Measurements from ENCODE around the gene UBE3C. TPM values are rescaled to one million over a fixed set of nuclear protein-coding genes. Genes with fewer than 3 reads are reported as not detected.

The UBE3C gene
- total and polyA plus RNA-seq, 9 of the 15 experiments (the other 6 are each of a cell fraction or from before 2014, with no cell fraction given) = 9.6 to 91.7 (median 75.4) TPM

- no peak; the same call in 1 of the 3 replicates for ATAC-seq
- no TSS peak for BruUV-seq (replicated peaks)
- H3K4me3 ChIP-seq = no peak overlapping the region
- H3K9me1 ChIP-seq (ENCODE audit: control insufficient read depth, insufficient read depth, low read length) = no peaks in the 10 kb centered on the region
- no peaks in the 10 kb centered on the region for H4K20me1 ChIP-seq (replicated peaks; ENCODE audit: control insufficient read depth, insufficient read depth, low read length)
- H3K27ac ChIP-seq (ENCODE audit: extremely low read depth, low read depth, low read length) = no peak overlapping the region
- peak in 3 of 4 experiments; percentile 29 to 37 (median 35) for DNase-seq (ENCODE audit: extremely low read depth in 1 of 4, low spot score in 3 of 4)
- H3K9me3 ChIP-seq (replicated peaks; ENCODE audit: control insufficient read depth, insufficient read depth, low read depth, low read length) = no peaks in the 10 kb centered on the region
- peak overlapping the region in 1 of 2 experiments; percentile 53; a peak in 1 of 4 replicates for H3K9ac ChIP-seq (ENCODE audit: insufficient read depth in 1 of 2, low read depth in 2 of 2, low read length in 2 of 2)
- peak overlapping the region; percentile 69 for H2AFZ ChIP-seq (ENCODE audit: low read depth, low read length)
- H3K27me3 ChIP-seq (ENCODE audit: control insufficient read depth in 2 of 2, insufficient read depth in 2 of 2, low read length in 2 of 2) = peaks cover 6 to 27% of the 10 kb centered on the region in 2 experiments; a peak in 3 of 5 replicates
- ChIA-PET CTCF (ENCODE audit: low intra/inter-chr PET ratio) (no interaction called here), POLR2A (interaction anchor here (1.6 kb wide), 1 partner anchor 12 kb away, joined by 7 read pairs; no protein-coding TSS in a partner anchor)
- H3K4me1 ChIP-seq (replicated peaks in 1 of 2; ENCODE audit: control insufficient read depth in 2 of 2, insufficient read depth in 2 of 2, low read length in 2 of 2) = peaks cover 9 to 15% of the 10 kb centered on the region in 2 experiments; a peak in 4 of 5 replicates
- intact Hi-C loops (cut with micrococcal nuclease) = no loop called here
- no peaks in the 10 kb centered on the region for H3K79me2 ChIP-seq (ENCODE audit: control insufficient read depth, insufficient read depth, low read length)
- WGBS (ENCODE audit: insufficient coverage, low coverage, missing lambda C conversion rate) = 16% methylated on average over 15 of the region's 15 CpGs
- H3K4me2 ChIP-seq (ENCODE audit: insufficient read depth, low read length) = peak overlapping the region; percentile 7; the same call in 1 of the 2 replicates
- in situ Hi-C loops (cut with MboI) = no loop called here
- H3K36me3 ChIP-seq (ENCODE audit: control insufficient read depth, insufficient read depth, low read length) = no peaks in the 10 kb centered on the region
- peak; percentile 59 for FAIRE-seq
- TF ChIP-seq NUFIP1 (IDR thresholded peaks at IDR 0.05; ENCODE audit: partially characterized antibody) = peak; percentile 36
- TF ChIP-seq MYC (IDR thresholded peaks at IDR 0.05; ENCODE audit: low read depth, low read length) = peak; percentile 61; the same call in 1 of the 2 replicates
- no peak for TF ChIP-seq MYC (CRISPR knock-in tag; IDR thresholded peaks at IDR 0.05; ENCODE audit: borderline replicate concordance, low read depth)
- TF ChIP-seq, protein P1, sequence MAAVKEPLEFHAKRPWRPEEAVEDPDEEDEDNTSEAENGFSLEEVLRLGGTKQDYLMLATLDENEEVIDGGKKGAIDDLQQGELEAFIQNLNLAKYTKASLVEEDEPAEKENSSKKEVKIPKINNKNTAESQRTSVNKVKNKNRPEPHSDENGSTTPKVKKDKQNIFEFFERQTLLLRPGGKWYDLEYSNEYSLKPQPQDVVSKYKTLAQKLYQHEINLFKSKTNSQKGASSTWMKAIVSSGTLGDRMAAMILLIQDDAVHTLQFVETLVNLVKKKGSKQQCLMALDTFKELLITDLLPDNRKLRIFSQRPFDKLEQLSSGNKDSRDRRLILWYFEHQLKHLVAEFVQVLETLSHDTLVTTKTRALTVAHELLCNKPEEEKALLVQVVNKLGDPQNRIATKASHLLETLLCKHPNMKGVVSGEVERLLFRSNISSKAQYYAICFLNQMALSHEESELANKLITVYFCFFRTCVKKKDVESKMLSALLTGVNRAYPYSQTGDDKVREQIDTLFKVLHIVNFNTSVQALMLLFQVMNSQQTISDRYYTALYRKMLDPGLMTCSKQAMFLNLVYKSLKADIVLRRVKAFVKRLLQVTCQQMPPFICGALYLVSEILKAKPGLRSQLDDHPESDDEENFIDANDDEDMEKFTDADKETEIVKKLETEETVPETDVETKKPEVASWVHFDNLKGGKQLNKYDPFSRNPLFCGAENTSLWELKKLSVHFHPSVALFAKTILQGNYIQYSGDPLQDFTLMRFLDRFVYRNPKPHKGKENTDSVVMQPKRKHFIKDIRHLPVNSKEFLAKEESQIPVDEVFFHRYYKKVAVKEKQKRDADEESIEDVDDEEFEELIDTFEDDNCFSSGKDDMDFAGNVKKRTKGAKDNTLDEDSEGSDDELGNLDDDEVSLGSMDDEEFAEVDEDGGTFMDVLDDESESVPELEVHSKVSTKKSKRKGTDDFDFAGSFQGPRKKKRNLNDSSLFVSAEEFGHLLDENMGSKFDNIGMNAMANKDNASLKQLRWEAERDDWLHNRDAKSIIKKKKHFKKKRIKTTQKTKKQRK (IDR thresholded peaks at IDR 0.05; ENCODE audit: borderline replicate concordance, low read depth, low read length) = no peak
- TF ChIP-seq ATF1 (CRISPR knock-in tag; IDR thresholded peaks at IDR 0.05) = no peak
- TF ChIP-seq ATF1 (tag; IDR thresholded peaks at IDR 0.05) = peak; percentile 74
- TF ChIP-seq NR2C2 (CRISPR knock-in tag; IDR thresholded peaks at IDR 0.05) = no peak
- peak; percentile 27; the same call in 1 of the 2 replicates for TF ChIP-seq NR2C2 (tag; IDR thresholded peaks at IDR 0.05)
- TF ChIP-seq L3MBTL2 (IDR thresholded peaks at IDR 0.05) = peak; percentile 95
- peak; percentile 41; the same call in 1 of the 2 replicates for TF ChIP-seq EP400 (IDR thresholded peaks at IDR 0.05)
- TF ChIP-seq JUND (IDR thresholded peaks at IDR 0.05; ENCODE audit: borderline replicate concordance, low read depth, low read length) = peak; percentile 36; the same call in 1 of the 2 replicates
- 0 out of 3 replicates have a peak, but pooled peaks have one; percentile 17 for TF ChIP-seq JUND (tag; IDR thresholded peaks at IDR 0.05; ENCODE audit: borderline replicate concordance, low read depth, low read length)
- TF ChIP-seq, protein P2, sequence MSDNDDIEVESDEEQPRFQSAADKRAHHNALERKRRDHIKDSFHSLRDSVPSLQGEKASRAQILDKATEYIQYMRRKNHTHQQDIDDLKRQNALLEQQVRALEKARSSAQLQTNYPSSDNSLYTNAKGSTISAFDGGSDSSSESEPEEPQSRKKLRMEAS (CRISPR knock-in tag; IDR thresholded peaks at IDR 0.05) = peak; percentile 81
- no peak for TF ChIP-seq ZBTB7A (IDR thresholded peaks at IDR 0.05; ENCODE audit: borderline replicate concordance, control insufficient read depth, low read depth, low read length)
- peak; percentile 65 for TF ChIP-seq USF1 (CRISPR knock-in tag; IDR thresholded peaks at IDR 0.05)
- TF ChIP-seq ZNF511 (CRISPR knock-in tag; IDR thresholded peaks at IDR 0.05) = 0 out of 2 replicates have a peak, but pooled peaks have one; percentile 16
- TF ChIP-seq CREB1 (IDR thresholded peaks at IDR 0.05) = no peak
- peak; percentile 43; the same call in 1 of the 2 replicates for TF ChIP-seq CREB1 (CRISPR knock-in tag; IDR thresholded peaks at IDR 0.05)
Measured at GRCh38 chr7:157124690-157125089, 14.0 kb upstream of the UBE3C start.

All from K562 (cell line).